ENCODE results near the gene CACFD1. TPM values are rescaled to one million over a fixed set of nuclear protein-coding genes. Genes with fewer than 3 reads are reported as not detected.

CACFD1 gene
- total RNA-seq, 2 experiments from 2014 or later: 3.7 to 3.8 TPM

- H3K27me3 Mint-ChIP-seq: no peaks in the 10 kb centered on the region
- no peak overlapping the region for H3K27ac ChIP-seq (ENCODE audit: low read depth in 1 of 2, low read length in 2 of 2)
- ChIA-PET POLR2A (interaction anchor here (0.8 kb wide), 1 partner anchor 299 kb away, joined by 3 read pairs; no protein-coding TSS in a partner anchor), CTCF (interaction anchor here (1.5 kb wide), 2 partner anchors 24 to 299 kb away, joined by 3 read pairs; no protein-coding TSS in a partner anchor)
- no peaks in the 10 kb centered on the region for H3K9me3 ChIP-seq (ENCODE audit: control insufficient read depth in 1 of 2, insufficient read depth in 1 of 2, low read length in 2 of 2)
- H3K36me3 ChIP-seq (ENCODE audit: insufficient read depth, low read length): no peaks in the 10 kb centered on the region
- no peaks in the 10 kb centered on the region for H3K9me3 Mint-ChIP-seq
- H3K4me3 Mint-ChIP-seq: no peak overlapping the region
- H3K4me3 ChIP-seq (ENCODE audit: low read length): no peak overlapping the region
- ATAC-seq (ENCODE audit: poor library complexity) (no peak), DNase-seq (no peak)
- H3K4me1 Mint-ChIP-seq (ENCODE audit: low read depth): peaks cover 9% of the 10 kb centered on the region
- H3K27me3 ChIP-seq (ENCODE audit: control insufficient read depth in 1 of 2, insufficient read depth in 2 of 2, low read length in 2 of 2): no peaks in the 10 kb centered on the region
- TF ChIP-seq CTCF (IDR thresholded peaks at IDR 0.05): no peak
- intact Hi-C loops (cut with DNase I, micrococcal nuclease): loop anchor here (5.0 kb wide), 2 partner anchors 133 to 508 kb away; partner anchors contain the start of gene GFI1B (in 1 of the 2)
- H3K36me3 Mint-ChIP-seq (ENCODE audit: low read depth): no peaks in the 10 kb centered on the region
- no peak overlapping the region for H3K27ac Mint-ChIP-seq
- H3K4me1 ChIP-seq (ENCODE audit: insufficient read depth, low read length): peaks cover 8% of the 10 kb centered on the region
These were observed 25.1 kb downstream of the CACFD1 start for GRCh38 chr9:133484671-133485437.

- Mint-ChIP-seq H3K27me3 (no peaks in the 10 kb centered on the region), H3K9me3 (no peaks in the 10 kb centered on the region), H3K4me1 (ENCODE audit: low read depth) (peaks cover 6% of the 10 kb centered on the region), H3K36me3 (ENCODE audit: low read depth) (no peaks in the 10 kb centered on the region), H3K27ac (no peak overlapping the region), H3K4me3 (no peak overlapping the region)
- H3K27ac ChIP-seq (ENCODE audit: low read depth in 1 of 2, low read length in 2 of 2): no peak overlapping the region
- H3K36me3 ChIP-seq (ENCODE audit: insufficient read depth, low read length): no peaks in the 10 kb centered on the region
- peak; percentile 12 for ATAC-seq (ENCODE audit: poor library complexity)
- TF ChIP-seq CTCF (IDR thresholded peaks at IDR 0.05): no peak
- peaks cover 6% of the 10 kb centered on the region for H3K4me1 ChIP-seq (ENCODE audit: insufficient read depth, low read length)
- H3K9me3 ChIP-seq (ENCODE audit: control insufficient read depth in 1 of 2, insufficient read depth in 1 of 2, low read length in 2 of 2): no peaks in the 10 kb centered on the region
- intact Hi-C loops (cut with DNase I, micrococcal nuclease): loop anchor here (1.0 to 5.0 kb wide), 6 partner anchors 78 to 508 kb away; partner anchors contain the start of gene GFI1B (in 1 of the 2)
- ChIA-PET POLR2A (interaction anchor here (0.8 kb wide), 1 partner anchor 300 kb away, joined by 3 read pairs; no protein-coding TSS in a partner anchor), CTCF (interaction anchor here (1.4 to 1.5 kb wide), 3 partner anchors 25 to 299 kb away, joined by 3 read pairs; no protein-coding TSS in a partner anchor)
- DNase-seq: peak in 4 of 14 experiments; percentile 15 to 45 (median 28)
- no peaks in the 10 kb centered on the region for H3K27me3 ChIP-seq (ENCODE audit: control insufficient read depth in 1 of 2, insufficient read depth in 2 of 2, low read length in 2 of 2)
- H3K4me3 ChIP-seq (ENCODE audit: low read length): no peak overlapping the region
These were observed 25.9 kb downstream of the CACFD1 start for GRCh38 chr9:133485531-133486260.

- no peaks in the 10 kb centered on the region for H3K9me3 ChIP-seq (ENCODE audit: control insufficient read depth in 1 of 2, insufficient read depth in 1 of 2, low read length in 2 of 2)
- H3K4me1 Mint-ChIP-seq (ENCODE audit: low read depth): peaks cover 6% of the 10 kb centered on the region
- H3K4me3 ChIP-seq (ENCODE audit: low read length): no peak overlapping the region
- H3K36me3 Mint-ChIP-seq (ENCODE audit: low read depth): no peaks in the 10 kb centered on the region
- ChIA-PET CTCF (interaction anchor here (1.2 to 1.6 kb wide), 3 partner anchors 69 to 301 kb away, joined by 3 to 6 read pairs (median 3); no protein-coding TSS in a partner anchor), POLR2A (interaction anchor here (1.5 to 2.0 kb wide), 2 partner anchors 22 to 456 kb away, joined by 4 to 8 read pairs; partner anchors contain the start of gene GTF3C5)
- H3K4me1 ChIP-seq (ENCODE audit: insufficient read depth, low read length): peaks cover 6% of the 10 kb centered on the region
- no peaks in the 10 kb centered on the region for H3K27me3 Mint-ChIP-seq
- no peak overlapping the region for H3K4me3 Mint-ChIP-seq
- H3K36me3 ChIP-seq (ENCODE audit: insufficient read depth, low read length): no peaks in the 10 kb centered on the region
- no peak for TF ChIP-seq CTCF (IDR thresholded peaks at IDR 0.05)
- peaks cover 0 to 3% of the 10 kb centered on the region in 2 experiments for H3K27me3 ChIP-seq (ENCODE audit: control insufficient read depth in 1 of 2, insufficient read depth in 2 of 2, low read length in 2 of 2)
- H3K27ac ChIP-seq (ENCODE audit: low read depth in 1 of 2, low read length in 2 of 2): no peak overlapping the region
- H3K9me3 Mint-ChIP-seq: no peaks in the 10 kb centered on the region
- intact Hi-C loops (cut with DNase I, micrococcal nuclease): loop anchor here (2.0 to 5.0 kb wide), 3 partner anchors 135 to 510 kb away; partner anchors contain the start of gene GFI1B (in 1 of the 2)
- ATAC-seq (ENCODE audit: poor library complexity) (no peak), DNase-seq (no peak)
- H3K27ac Mint-ChIP-seq: peak overlapping the region; percentile 12
These were observed 27.6 kb downstream of the CACFD1 start for GRCh38 chr9:133487331-133487725.

Measured in CD4-positive, alpha-beta T cell (primary cell).